Right kidney (tissue), 1 donor: ENCODE results near the gene ZMYND8.
"Not testable (repeated sequence)": the region's sequence is repeated elsewhere in the genome, so short reads cannot be mapped to it uniquely, and the experiment has no call there.

Source experiments
- DNase-seq: peaks from one replicate; pipeline ENCODE4 v3.0.0-alpha.2; 2016

Gene ZMYND8

DNA sequence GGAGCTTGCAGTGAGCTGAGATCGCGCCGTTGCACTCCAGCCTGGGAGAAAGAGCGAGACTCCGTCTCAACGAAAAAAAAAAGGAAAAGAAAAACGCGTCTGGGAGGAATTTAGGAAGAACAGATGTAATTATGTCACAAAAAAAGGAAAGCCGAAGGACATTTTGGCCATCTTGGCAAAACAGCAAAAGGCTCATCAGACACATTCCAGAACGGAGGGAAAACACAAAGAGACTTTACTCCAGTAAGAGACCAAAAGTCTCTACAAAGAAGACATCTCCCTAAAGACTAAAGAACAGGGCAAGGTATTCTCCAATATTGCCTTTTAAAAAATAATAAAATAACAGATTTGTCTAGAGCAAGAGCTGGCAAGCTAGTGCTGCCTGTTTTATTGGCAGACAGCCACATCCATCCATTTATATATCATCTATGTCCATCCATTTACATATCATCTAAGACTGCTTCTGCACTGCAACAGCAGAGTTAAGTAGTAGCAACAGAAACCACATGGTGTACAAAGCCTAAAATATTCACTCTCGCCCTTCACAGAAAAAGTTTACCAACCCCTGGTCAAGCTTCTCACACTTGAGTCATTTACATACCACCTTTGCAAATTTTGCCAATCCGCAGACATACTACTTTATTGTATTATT lies 133.9 kb downstream of the ZMYND8 start:
- no peak for DNase-seq

DNA sequence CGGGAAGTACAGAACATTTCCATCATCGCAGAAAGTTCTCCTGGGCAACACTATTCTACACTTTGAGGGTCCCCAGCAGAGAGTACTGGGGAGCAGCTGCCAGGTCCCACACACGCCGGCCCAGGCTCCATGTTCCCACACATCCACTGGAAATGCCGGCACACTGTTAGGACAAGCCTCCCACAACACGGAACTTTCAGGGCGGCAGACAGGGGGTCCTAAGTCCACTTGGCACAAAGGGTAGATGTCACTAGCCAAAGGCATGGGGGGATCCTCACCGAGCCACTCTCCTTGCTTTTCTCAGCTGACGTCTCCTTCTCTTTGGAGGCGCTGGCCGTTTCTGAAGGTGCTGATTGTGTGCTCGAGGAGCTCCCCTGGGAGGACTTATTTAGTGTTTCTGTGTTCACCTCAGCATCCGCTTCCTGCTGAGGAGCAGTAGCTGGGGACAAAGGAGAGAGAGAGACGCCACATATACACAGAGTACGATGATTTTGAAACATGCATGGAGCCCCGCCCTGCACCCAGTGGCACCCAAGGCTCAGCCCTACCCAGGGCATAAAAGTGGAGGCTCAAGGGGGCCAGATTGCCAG lies 135.4 kb downstream of the ZMYND8 start:
- no peak for DNase-seq

GRCh38 chr20:47220161-47220582 lies 136.3 kb downstream of the ZMYND8 start:
- no peak for DNase-seq

DNA sequence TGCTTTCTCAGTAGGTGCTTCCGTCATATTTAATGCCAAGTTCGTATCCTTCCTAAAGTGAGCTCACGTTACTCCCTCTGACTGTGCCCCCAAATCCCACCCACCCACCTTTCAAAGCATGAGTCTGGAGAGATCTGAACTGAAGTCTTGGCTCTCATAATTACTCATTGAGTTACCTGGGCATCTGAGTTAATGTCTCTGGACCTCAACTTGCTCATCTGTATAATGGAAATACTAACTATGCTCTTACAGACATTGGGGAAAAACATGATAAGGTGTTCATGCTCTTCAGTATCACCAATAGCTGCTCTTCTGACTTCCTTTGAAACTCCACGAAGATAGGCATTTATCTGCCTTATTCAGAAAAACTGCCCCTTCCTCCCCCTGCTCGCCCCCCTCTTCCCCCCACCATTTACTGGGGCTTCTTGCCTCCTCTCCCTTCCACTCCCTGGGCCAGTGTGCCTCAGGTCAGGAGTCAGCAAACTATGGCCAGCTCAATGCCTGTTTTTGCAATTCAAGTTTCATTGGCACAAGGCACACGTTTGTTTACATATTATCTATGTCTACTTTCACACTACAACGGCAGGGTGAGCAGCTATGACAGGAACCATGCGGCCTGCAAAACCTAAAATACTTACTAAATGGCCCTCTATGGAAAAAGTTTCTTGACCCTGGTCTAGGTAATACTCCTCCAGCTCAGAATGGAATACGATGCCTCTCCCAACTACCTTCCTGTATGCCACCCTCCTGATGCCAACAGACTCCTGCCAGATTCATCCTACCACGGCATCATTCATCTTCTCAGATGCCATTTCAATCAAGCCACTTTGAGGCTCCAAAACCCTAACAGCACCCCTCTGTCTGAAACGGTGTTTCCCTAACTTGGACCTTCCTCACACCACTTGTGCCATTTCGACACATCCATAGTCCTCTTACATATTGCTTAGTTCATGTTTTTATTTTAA lies 138.7 kb downstream of the ZMYND8 start:
- DNase-seq = no peak

- no peak for DNase-seq
These were observed 139.6 kb downstream of the ZMYND8 start for GRCh38 chr20:47216819-47217410.

- DNase-seq = no peak
These were observed 140.7 kb downstream of the ZMYND8 start for GRCh38 chr20:47215653-47216397.

DNA sequence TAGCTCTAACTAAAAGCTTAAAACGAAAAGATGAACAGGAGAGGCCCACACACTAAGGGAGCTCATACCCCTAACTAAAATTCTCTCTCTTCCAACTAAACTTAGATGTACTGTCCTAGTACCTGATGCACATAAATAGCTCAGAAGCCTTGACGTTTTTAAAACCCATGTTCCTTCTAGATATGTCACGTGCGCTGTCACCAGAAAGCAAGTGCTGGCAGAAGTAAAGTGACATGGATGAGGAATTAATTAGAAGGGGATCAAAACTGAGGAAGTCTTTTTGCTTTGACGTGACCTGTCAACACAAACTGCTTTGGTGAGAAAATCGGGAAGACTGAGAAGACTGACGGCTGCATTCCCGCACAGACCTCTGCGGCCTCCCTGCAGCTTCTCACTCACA lies 142.5 kb downstream of the ZMYND8 start:
- DNase-seq = no peak

DNA sequence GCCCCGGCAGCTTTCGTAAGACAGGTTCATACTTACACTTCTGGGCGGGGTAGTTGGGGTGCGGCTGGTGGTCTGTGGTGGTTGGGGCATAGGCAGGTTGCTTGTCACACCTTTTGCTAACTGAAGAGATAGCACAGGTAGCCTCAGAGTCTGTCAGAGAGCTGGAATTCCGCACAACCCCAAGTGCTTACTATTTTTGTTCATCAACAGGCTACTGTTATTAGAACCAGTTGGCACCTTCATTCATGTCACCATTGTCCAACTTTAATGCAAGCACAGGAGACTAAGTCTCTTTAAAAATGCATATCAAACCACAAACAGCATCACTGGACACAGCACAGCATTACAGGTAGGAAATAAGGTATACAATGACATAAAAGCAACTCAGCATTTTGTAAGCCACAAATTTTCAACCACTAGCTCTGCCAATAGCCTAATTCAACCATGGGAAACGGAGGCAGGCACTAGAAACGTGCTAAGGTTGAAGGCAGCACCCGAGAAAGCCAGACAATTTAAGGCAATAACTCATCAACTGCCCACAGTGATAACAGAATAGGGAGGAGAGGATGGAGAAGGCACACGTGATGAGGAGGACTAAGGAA lies 143.8 kb downstream of the ZMYND8 start:
- DNase-seq = no peak

- DNase-seq = no peak
These were observed 145.5 kb downstream of the ZMYND8 start for GRCh38 chr20:47211036-47211435.

DNA sequence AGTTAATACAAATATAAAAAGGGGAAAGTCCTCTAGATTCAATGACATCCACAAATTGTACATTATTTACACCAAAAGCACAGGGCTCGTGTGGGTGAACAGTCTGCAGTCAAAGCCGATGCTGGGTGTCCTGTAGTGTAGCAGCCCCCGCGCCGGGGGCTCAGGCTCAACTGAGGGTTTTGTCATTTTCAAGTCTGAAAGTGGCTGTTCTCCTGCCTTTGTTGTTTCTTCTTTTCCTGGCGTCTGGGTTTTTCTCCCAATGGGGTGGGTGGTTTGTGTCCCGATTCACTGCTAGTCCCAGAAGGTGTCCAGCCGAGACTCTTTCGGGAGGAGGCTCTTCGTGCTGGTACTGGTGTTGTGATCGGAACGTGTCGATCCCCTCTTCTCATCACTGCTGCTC lies 146.0 kb downstream of the ZMYND8 start:
- no peak for DNase-seq

- DNase-seq = no peak
These were observed 146.5 kb downstream of the ZMYND8 start for GRCh38 chr20:47209982-47210381.

DNA sequence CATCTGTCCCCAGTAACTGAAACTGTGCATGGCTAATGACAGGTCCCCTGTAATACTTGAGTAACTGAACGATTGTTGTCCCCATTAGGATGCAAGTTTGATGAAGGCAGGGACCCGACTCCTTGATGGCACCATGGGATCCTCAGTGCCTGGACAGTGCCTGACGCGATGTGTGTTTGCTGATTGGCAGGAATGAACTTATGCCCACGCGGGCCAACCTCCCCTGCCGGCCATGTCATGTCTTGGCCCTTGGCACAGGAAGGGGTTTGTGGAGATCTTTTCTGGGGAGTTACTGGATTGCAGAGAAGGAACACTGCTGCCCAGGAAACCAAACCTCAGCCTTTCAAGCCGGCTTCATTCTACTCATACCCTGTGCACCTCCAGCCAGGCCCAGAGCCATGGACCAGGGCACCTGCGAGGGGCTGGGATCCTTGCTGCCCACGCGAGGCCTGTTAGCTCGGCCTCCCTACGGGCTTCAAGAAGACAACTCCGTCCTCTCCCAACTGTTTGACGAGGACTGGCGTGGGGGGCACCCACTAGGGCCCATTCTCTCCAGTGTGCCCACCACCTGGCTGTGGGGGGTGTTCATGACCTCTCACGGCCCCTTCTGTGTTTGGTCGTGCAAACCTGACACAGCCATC lies 147.8 kb downstream of the ZMYND8 start:
- no peak for DNase-seq

DNA sequence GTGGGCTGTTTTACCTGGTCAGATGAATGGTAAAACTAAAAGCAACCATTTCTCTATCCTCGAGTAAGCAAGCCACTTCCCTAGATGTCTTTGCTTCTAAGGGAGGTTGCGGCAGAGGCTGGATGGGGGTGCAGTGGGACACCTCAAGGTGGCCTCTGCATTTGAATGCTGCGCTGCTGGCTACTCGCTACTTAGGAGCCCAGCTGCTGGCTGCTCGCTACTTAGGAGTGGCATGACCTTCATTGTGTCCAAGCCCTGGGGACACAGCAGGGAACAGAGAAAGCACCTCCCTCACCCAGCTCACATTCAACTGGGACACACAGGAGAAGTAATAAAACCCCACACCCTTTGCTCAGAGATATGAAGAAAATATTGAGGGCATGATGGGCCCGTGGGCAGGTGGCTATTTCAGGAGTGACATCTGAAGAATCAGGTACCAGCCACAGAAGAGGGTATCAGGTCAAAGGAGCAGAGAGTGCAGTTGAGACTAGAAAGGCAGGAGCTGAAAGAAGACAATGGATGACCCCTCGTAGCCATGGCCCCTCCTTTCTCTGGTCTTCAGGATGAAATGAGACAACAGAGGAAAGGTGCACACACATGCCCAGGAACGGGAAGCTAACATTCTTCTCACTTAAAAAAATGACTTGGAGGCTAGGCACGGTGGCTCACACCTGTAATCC lies 149.4 kb downstream of the ZMYND8 start:
- DNase-seq = no peak

- DNase-seq = not testable (repeated sequence)
These were observed 149.9 kb downstream of the ZMYND8 start for GRCh38 chr20:47206552-47206951.

DNA sequence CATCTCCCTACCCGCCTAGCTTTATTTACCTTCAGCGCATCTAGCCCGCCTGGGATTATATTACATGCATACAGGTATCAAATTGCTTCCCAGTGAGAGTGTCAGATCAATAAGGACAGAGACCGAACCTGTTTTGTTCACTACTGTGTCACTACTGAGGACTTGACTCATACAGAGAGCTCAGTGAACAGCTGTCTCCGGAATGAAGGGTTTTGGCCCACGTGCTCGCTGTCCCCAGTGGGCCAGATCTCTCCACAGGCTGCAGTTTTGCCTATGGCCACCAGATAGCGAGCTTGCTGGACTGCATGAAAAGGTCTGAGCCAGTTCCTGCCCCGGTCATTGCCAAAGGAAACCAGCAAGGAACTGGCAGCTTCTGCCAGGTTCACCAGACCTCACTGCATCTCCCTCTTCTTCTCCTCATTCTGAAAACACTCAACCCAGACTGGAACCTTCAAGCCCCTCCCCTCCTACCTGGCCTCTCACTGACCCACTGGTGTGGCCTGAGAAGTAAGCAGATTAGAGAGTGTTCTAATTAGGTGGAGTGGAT lies 150.8 kb downstream of the ZMYND8 start:
- DNase-seq = peak; percentile 21

DNA sequence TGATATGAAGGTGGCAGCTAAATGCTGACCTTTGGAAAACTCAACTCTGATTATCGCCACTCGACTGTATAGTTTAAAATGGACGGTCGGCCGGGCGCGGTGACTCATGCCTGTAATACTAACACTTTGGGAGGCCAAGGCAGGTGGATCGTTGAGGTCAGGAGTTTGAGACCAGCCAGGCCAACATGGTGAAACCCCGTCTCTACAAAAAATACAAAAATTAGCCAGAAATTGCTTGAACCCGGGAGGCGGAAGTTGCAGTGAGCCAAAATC lies 151.7 kb downstream of the ZMYND8 start:
- not testable (repeated sequence) for DNase-seq

GRCh38 chr20:47204008-47204849 lies 152.3 kb downstream of the ZMYND8 start:
- no peak for DNase-seq

GRCh38 chr20:47202733-47203667 lies 153.5 kb downstream of the ZMYND8 start:
- DNase-seq = no peak
